Measurements from ENCODE around the gene SPON2.

SPON2 gene

DNA sequence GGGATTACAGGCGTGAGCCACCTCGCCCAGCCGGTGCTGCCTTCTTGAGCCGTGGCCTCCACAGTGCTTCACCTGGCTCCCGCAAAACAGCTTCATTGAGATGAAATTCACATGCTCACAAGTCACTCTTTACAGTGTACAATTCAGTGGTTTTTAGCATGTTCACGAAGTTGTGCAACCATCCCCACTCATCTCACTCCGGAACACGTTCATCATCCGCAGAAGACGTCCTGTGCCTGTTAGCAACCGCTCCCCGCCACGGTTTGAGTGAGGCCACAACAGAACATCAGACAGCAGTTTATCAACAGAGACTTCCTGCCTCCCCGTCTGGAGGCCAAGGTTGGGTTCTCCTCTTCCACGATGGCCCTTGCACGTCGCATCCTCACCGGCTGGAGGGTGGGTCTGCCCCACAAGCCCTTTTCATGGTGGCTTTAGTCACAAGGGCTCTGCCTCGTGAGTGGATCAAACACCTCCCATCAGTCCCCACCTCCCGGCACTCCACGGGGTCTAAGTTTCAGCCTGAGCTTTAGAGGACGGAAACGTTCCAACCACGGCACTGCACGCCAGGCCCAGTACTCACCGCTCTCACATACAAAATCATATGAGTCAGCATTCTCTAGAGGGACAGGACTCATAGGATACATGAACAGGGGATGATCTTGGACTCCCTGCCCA, 29.6 kb upstream of the SPON2 start:
- TF ChIP-seq CTCF (IDR thresholded peaks at IDR 0.05; ENCODE audit: control extremely low read depth, extremely low read depth, low read depth, missing control alignments) = no peak
- CTCF ChIA-PET = interaction anchor here (1.4 to 2.3 kb wide), 2 partner anchors 15 to 34 kb away, joined by 6 to 9 read pairs; no protein-coding TSS in a partner anchor
- DNase-seq (ENCODE audit: extremely low spot score) = no peak
- POLR2A ChIA-PET = no interaction called here

- DNase-seq (ENCODE audit: extremely low spot score) = no peak
- POLR2A ChIA-PET = no interaction called here
- no peak for TF ChIP-seq CTCF (IDR thresholded peaks at IDR 0.05; ENCODE audit: control extremely low read depth, extremely low read depth, low read depth, missing control alignments)
- CTCF ChIA-PET = interaction anchor here (0.8 to 1.5 kb wide), 4 partner anchors 17 to 69 kb away, joined by 3 to 5 read pairs (median 4); no protein-coding TSS in a partner anchor
These were observed 28.1 kb upstream of the SPON2 start for GRCh38 chr4:1200425-1201035.

DNA sequence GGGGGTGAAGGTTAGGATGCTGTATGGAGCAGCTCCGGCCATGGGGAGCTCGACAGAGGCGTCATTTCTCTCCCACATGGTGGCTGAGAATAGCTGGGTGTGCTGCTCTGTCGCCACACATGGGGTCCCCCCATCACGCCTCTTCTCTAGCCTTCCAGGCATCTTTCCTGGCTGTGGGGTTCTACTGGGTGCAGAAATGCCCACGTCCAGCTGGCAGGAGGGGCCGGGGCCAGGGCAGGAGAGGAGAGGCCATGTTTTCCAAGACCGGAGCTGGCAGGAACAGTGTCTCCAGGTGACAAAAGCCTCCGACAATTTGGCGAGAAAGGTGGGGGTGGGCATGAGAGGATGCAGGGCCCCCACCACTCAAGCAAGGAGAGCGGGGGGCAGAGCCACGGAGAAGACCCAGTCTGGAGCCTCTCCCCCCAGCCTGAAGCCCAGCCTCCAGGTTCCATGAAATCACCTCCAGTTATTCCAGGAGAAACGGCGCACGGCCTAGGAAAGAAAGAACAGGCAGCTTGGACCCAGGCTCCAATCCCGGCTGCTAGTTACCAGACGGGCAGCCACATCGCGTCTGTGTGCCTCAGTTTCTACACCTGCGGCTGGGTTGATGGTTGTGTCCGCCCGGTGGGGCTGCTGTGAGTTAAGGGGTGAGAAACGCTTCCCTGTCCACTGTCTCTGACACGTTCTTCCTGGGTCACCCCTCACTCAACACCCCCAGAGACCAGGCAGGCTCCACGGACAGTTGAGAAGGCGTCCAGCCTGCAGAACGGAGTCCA, 27.4 kb upstream of the SPON2 start:
- ChIA-PET CTCF (interaction anchor here (0.8 to 1.5 kb wide), 4 partner anchors 16 to 69 kb away, joined by 3 to 5 read pairs (median 4); no protein-coding TSS in a partner anchor), POLR2A (no interaction called here)
- DNase-seq (ENCODE audit: extremely low spot score) = no peak
- no peak for TF ChIP-seq CTCF (IDR thresholded peaks at IDR 0.05; ENCODE audit: control extremely low read depth, extremely low read depth, low read depth, missing control alignments)

DNA sequence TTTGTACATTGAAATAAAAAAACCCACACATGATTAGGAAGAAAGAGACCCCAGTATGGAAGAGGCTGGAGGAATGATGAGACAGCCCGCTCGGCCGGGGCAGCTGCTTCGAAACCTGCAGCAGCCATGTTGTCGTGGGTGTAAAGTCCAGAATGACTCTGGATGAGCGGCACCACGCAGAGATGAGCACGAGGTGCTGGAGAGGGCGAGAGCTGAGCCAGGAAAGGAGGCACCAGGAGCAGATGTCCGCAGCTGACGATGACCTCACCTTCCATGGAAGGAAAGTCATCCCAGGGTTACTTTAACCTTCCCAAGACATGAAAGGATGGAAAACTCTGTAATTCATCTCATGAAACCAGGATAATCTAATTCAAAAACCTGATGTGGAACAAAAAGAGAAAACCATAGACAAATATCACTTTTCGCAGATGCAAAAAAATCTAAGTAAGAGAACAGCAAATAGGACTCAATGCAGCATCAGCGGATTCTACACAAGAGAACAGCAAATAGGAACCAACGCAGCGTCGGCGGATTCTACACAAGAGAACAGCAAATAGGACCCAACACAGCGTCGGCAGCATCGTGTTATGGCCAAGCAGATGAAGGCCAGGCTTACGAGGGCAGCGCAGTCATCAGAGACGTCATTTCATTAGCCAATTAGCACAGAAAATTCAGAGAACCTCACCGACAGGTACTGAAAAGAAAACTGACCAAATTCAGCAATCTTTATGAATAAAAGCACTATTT, 25.9 kb upstream of the SPON2 start:
- POLR2A ChIA-PET = no interaction called here
- DNase-seq (ENCODE audit: extremely low spot score) = no peak
- CTCF ChIA-PET = no interaction called here

GRCh38 chr4:1196421-1197183, 24.2 kb upstream of the SPON2 start:
- CTCF ChIA-PET = interaction anchor here (0.6 to 1.6 kb wide), 2 partner anchors 13 to 53 kb away, joined by 3 to 5 read pairs; no protein-coding TSS in a partner anchor
- POLR2A ChIA-PET = no interaction called here
- TF ChIP-seq CTCF (IDR thresholded peaks at IDR 0.05; ENCODE audit: control extremely low read depth, extremely low read depth, low read depth, missing control alignments) = no peak
- DNase-seq (ENCODE audit: extremely low spot score) = no peak

More for the DNA sequence above, 25.9 kb upstream of the SPON2 start:
- TF ChIP-seq CTCF (IDR thresholded peaks at IDR 0.05; ENCODE audit: control extremely low read depth, extremely low read depth, low read depth, missing control alignments) = no peak
